CD4-positive, alpha-beta memory T cell (primary cell): ENCODE data around the gene ACOT6. TPM values are rescaled to one million over a fixed set of nuclear protein-coding genes. Genes with fewer than 3 reads are reported as not detected.
"Not testable (repeated sequence)": the region's sequence is repeated elsewhere in the genome, so short reads cannot be mapped to it uniquely, and the experiment has no call there.

Experiments
- CTCF ChIA-PET: fragments of 350-600 bp; sonication (Branson Sonifier 250); formaldehyde crosslinking; loops from one replicate; lab custom pipeline; 2021; ENCODE audit warnings: inconsistent platforms; ENCODE audit not compliant: partially characterized antibody; lab: Charles Lee
- POLR2A ChIA-PET: fragments of 350-600 bp; sonication (Branson Sonifier 250); formaldehyde crosslinking; loops from one replicate; lab custom pipeline; 2021; ENCODE audit not compliant: partially characterized antibody; lab: Charles Lee
- DNase-seq, 5 donors: peaks; one replicate each; pipeline versions ENCODE4 v3.0.0 to v3.0.0-alpha.2; 2020 to 2022; ENCODE audit warnings: mixed read lengths in 1 of 5
- H3K27ac ChIP-seq: one replicate; pipeline ENCODE4 v1.7.0; 2013; ENCODE audit warnings: low read depth, low read length
- H3K27me3 ChIP-seq: 2 replicates; pipeline ENCODE4 v1.7.0; 2013; ENCODE audit warnings: mild to moderate bottlenecking, low read length, moderate library complexity; ENCODE audit not compliant: insufficient read depth
- H3K36me3 ChIP-seq: 2 replicates; pipeline ENCODE4 v1.7.0; 2013; ENCODE audit warnings: mild to moderate bottlenecking, low read length, moderate library complexity; ENCODE audit not compliant: insufficient read depth
- H3K4me1 ChIP-seq: 2 replicates; pipeline ENCODE4 v1.7.0; 2013; ENCODE audit warnings: mild to moderate bottlenecking, low read length, moderate library complexity; ENCODE audit not compliant: insufficient read depth
- H3K4me3 ChIP-seq, 2 donors: one replicate each; pipeline ENCODE4 v1.7.0; 2013; ENCODE audit warnings: low read length in 2 of 2, mild to moderate bottlenecking in 1 of 2
- H3K9me3 ChIP-seq, 2 donors: one replicate each; pipeline ENCODE4 v1.7.0; 2013; ENCODE audit warnings: low read length in 2 of 2, control low read depth in 1 of 2; ENCODE audit not compliant: control insufficient read depth in 1 of 2
- H3K27ac Mint-ChIP-seq, 7 donors: one replicate each; pipeline ENCODE4 v1.8.0; 2020 to 2021; ENCODE audit warnings: mixed read lengths in 7 of 7, mild to moderate bottlenecking in 6 of 7, inconsistent platforms in 3 of 7, moderate library complexity in 3 of 7
- H3K27me3 Mint-ChIP-seq, 2 donors: one replicate each; pipeline ENCODE4 v1.8.0; 2020 to 2021; ENCODE audit warnings: mixed read lengths in 2 of 2
- H3K36me3 Mint-ChIP-seq, 2 donors: one replicate each; pipeline ENCODE4 v1.8.0; 2020 to 2021; ENCODE audit warnings: mixed read lengths in 2 of 2, inconsistent platforms in 1 of 2, mild to moderate bottlenecking in 1 of 2
- H3K4me1 Mint-ChIP-seq, 4 donors: one replicate each; pipeline ENCODE4 v1.8.0; 2020 to 2021; ENCODE audit warnings: mixed read lengths in 4 of 4, mild to moderate bottlenecking in 1 of 4
- H3K4me3 Mint-ChIP-seq, 8 donors: one replicate each; pipeline ENCODE4 v1.8.0; 2020 to 2021; ENCODE audit warnings: mixed read lengths in 8 of 8, mild to moderate bottlenecking in 7 of 8, moderate library complexity in 6 of 8, inconsistent platforms in 3 of 8
- H3K9me3 Mint-ChIP-seq, 8 donors: one replicate each; pipeline ENCODE4 v1.8.0; 2020 to 2021; ENCODE audit warnings: mixed read lengths in 8 of 8, mild to moderate bottlenecking in 5 of 8, inconsistent platforms in 3 of 8, moderate library complexity in 1 of 8
- intact Hi-C: fragments of 100-400 bp; cut with micrococcal nuclease; formaldehyde crosslinking; loops from one replicate; pipeline ENCODE4 v1.15.1; 2023
- polyA plus RNA-seq, 2 donors: library from polyadenylated mRNA; unstranded; fragments of 300-500 nt; fragmentation: Illumina TruSeq; gene quantifications; one replicate each; pipeline ENCODE4 v1.2.3, GENCODE V29; 2021
- total RNA-seq, 2 experiments: library from RNA; stranded (reverse); gene quantifications; one replicate each; pipeline ENCODE4 v1.2.3, GENCODE V29; 2021

ACOT6 gene
- total and polyA plus RNA-seq, 4 experiments from 2014 or later: not detected

GRCh38 chr14:73627151-73627558, 14.8 kb downstream of the ACOT6 start:
- no peak overlapping the region for H3K4me3 Mint-ChIP-seq
- no peaks in the 10 kb centered on the region for H3K4me1 Mint-ChIP-seq
- peaks cover 0 to 2% (median 0%) of the 10 kb centered on the region in 8 donors for H3K9me3 Mint-ChIP-seq
- no peak for DNase-seq
- peaks cover 2 to 10% of the 10 kb centered on the region in 2 donors for H3K27me3 Mint-ChIP-seq
- Histone ChIP-seq H3K4me1 (no peaks in the 10 kb centered on the region), H3K36me3 (no peaks in the 10 kb centered on the region), H3K4me3 (no peak overlapping the region), H3K9me3 (no peaks in the 10 kb centered on the region), H3K27me3 (no peaks in the 10 kb centered on the region), H3K27ac (no peak overlapping the region)
- CTCF ChIA-PET: interaction anchor here (1.1 to 2.8 kb wide), 2 partner anchors 61 to 119 kb away, joined by 5 to 15 read pairs; no protein-coding TSS in a partner anchor
- no peak overlapping the region for H3K27ac Mint-ChIP-seq
- POLR2A ChIA-PET: interaction anchor here (0.6 to 2.1 kb wide), 2 partner anchors 14 to 507 kb away, joined by 3 to 6 read pairs; partner anchors contain the start of gene ACOT6
- H3K36me3 Mint-ChIP-seq: no peaks in the 10 kb centered on the region
- intact Hi-C loops: no loop called here

- Mint-ChIP-seq H3K27ac (no peak overlapping the region), H3K4me1 (peaks cover 3 to 7% (median 4%) of the 10 kb centered on the region in 4 donors), H3K36me3 (no peaks in the 10 kb centered on the region), H3K27me3 (peaks cover 5 to 18% of the 10 kb centered on the region in 2 donors), H3K4me3 (no peak overlapping the region), H3K9me3 (peaks cover 0 to 3% (median 0%) of the 10 kb centered on the region in 8 donors)
- no peak overlapping the region for H3K27ac ChIP-seq
- no peak overlapping the region for H3K4me3 ChIP-seq
- H3K9me3 ChIP-seq: no peaks in the 10 kb centered on the region
- no peaks in the 10 kb centered on the region for H3K36me3 ChIP-seq
- ChIA-PET CTCF (interaction anchor here (1.1 to 6.3 kb wide), 3 partner anchors 16 to 121 kb away, joined by 3 to 106 read pairs (median 3); no protein-coding TSS in a partner anchor), POLR2A (no interaction called here)
- DNase-seq: no peak
- peaks cover 8% of the 10 kb centered on the region for H3K4me1 ChIP-seq
- intact Hi-C loops: loop anchor here (5.0 kb wide), 1 partner anchor 38 kb away; the partner anchor contains the start of gene ACOT4
- no peaks in the 10 kb centered on the region for H3K27me3 ChIP-seq
These were observed 17.9 kb downstream of the ACOT6 start for GRCh38 chr14:73630009-73630780.

- DNase-seq: peak; percentile 52 to 67 (median 57)
- H3K4me1 ChIP-seq: peaks cover 8% of the 10 kb centered on the region
- intact Hi-C loops: loop anchor here (1.0 to 5.0 kb wide), 2 partner anchors 41 to 125 kb away; partner anchors contain the start of gene ACOT4
- H3K4me3 ChIP-seq: peak overlapping the region; percentile 11 to 57
- Mint-ChIP-seq H3K27me3 (peaks cover 5 to 18% of the 10 kb centered on the region in 2 donors), H3K36me3 (no peaks in the 10 kb centered on the region), H3K4me3 (peak overlapping the region; percentile 71 to 84 (median 80)), H3K27ac (peak overlapping the region in 3 of 7 donors; percentile 6 to 59 (median 49)), H3K4me1 (peaks cover 3 to 7% (median 4%) of the 10 kb centered on the region in 4 donors), H3K9me3 (peaks cover 0 to 3% (median 0%) of the 10 kb centered on the region in 8 donors)
- H3K9me3 ChIP-seq: no peaks in the 10 kb centered on the region
- ChIA-PET POLR2A (interaction anchor here (0.9 to 1.4 kb wide), 8 partner anchors 11 to 196 kb away, joined by 3 to 4 read pairs (median 4); partner anchors contain the start of genes ACOT2, ACOT4, DNAL1 and RIOX1), CTCF (interaction anchor here (0.6 to 6.3 kb wide), 20 partner anchors 10 to 643 kb away, joined by 3 to 106 read pairs (median 4); partner anchors contain the start of genes ACOT2, ACOT4, ACOT6 and DNAL1)
- H3K27me3 ChIP-seq: no peaks in the 10 kb centered on the region
- H3K36me3 ChIP-seq: no peaks in the 10 kb centered on the region
- H3K27ac ChIP-seq: no peak overlapping the region
These were observed 21.0 kb downstream of the ACOT6 start for GRCh38 chr14:73633116-73634010.

- Mint-ChIP-seq H3K4me1 (peaks cover 3 to 7% (median 4%) of the 10 kb centered on the region in 4 donors), H3K27me3 (peaks cover 5 to 16% of the 10 kb centered on the region in 2 donors), H3K4me3 (peak overlapping the region; percentile 71 to 84 (median 80)), H3K27ac (no peak overlapping the region), H3K36me3 (no peaks in the 10 kb centered on the region), H3K9me3 (peaks cover 0 to 3% (median 0%) of the 10 kb centered on the region in 8 donors)
- peaks cover 8% of the 10 kb centered on the region for H3K4me1 ChIP-seq
- ChIA-PET CTCF (interaction anchor here (0.7 to 6.3 kb wide), 14 partner anchors 9 to 644 kb away, joined by 3 to 106 read pairs (median 4); partner anchors contain the start of genes ACOT2, ACOT4 and ACOT6), POLR2A (interaction anchor here (1.0 kb wide), 3 partner anchors 21 to 43 kb away, joined by 3 to 4 read pairs (median 3); partner anchors contain the start of gene ACOT4)
- intact Hi-C loops: loop anchor here (5.0 kb wide), 1 partner anchor 42 kb away; the partner anchor contains the start of gene ACOT4
- DNase-seq: no peak
- no peaks in the 10 kb centered on the region for H3K36me3 ChIP-seq
- H3K4me3 ChIP-seq: peak overlapping the region in 1 of 2 donors; percentile 57
- no peak overlapping the region for H3K27ac ChIP-seq
- no peaks in the 10 kb centered on the region for H3K27me3 ChIP-seq
- H3K9me3 ChIP-seq: no peaks in the 10 kb centered on the region
These were observed 21.9 kb downstream of the ACOT6 start for GRCh38 chr14:73634011-73634833.

- CTCF ChIA-PET: interaction anchor here (3.6 kb wide), 1 partner anchor 128 kb away, joined by 25 read pairs; no protein-coding TSS in a partner anchor
- H3K27ac ChIP-seq, H3K36me3 ChIP-seq, H3K27me3 Mint-ChIP-seq, intact Hi-C loops, H3K27me3 ChIP-seq, H3K36me3 Mint-ChIP-seq, H3K9me3 Mint-ChIP-seq, DNase-seq, H3K4me3 Mint-ChIP-seq, H3K4me1 Mint-ChIP-seq, H3K4me1 ChIP-seq, H3K9me3 ChIP-seq, H3K27ac Mint-ChIP-seq, H3K4me3 ChIP-seq: not testable (repeated sequence)
- POLR2A ChIA-PET: interaction anchor here (2.7 kb wide), 1 partner anchor 8 kb away, joined by 8 read pairs; the partner anchor contains the start of gene DNAL1
These were observed 24.0 kb downstream of the ACOT6 start for GRCh38 chr14:73636355-73636754.

- H3K4me3 ChIP-seq: no peak overlapping the region
- Mint-ChIP-seq H3K27me3 (peaks cover 3 to 8% of the 10 kb centered on the region in 2 donors), H3K9me3 (peaks cover 0 to 1% (median 0%) of the 10 kb centered on the region in 8 donors), H3K36me3 (no peaks in the 10 kb centered on the region), H3K4me1 (peaks cover 3 to 7% (median 4%) of the 10 kb centered on the region in 4 donors), H3K4me3 (no peak overlapping the region), H3K27ac (no peak overlapping the region)
- intact Hi-C loops: no loop called here
- H3K9me3 ChIP-seq: no peaks in the 10 kb centered on the region
- H3K27me3 ChIP-seq: no peaks in the 10 kb centered on the region
- CTCF ChIA-PET: interaction anchor here (3.6 kb wide), 1 partner anchor 130 kb away, joined by 25 read pairs; no protein-coding TSS in a partner anchor
- H3K4me1 ChIP-seq: peaks cover 8% of the 10 kb centered on the region
- POLR2A ChIA-PET: interaction anchor here (1.6 kb wide), 1 partner anchor 25 kb away, joined by 4 read pairs; the partner anchor contains the start of gene ACOT6
- H3K36me3 ChIP-seq: no peaks in the 10 kb centered on the region
- H3K27ac ChIP-seq: no peak overlapping the region
- no peak for DNase-seq
These were observed 25.5 kb downstream of the ACOT6 start for GRCh38 chr14:73637830-73638229.
